KBM-7 (cell line): ENCODE measurements around the gene FIGNL1.
A peak's percentile ranks its signal among the peaks of the same experiment; 100 is the strongest.
"Not testable (repeated sequence)": the region's sequence is repeated elsewhere in the genome, so short reads cannot be mapped to it uniquely, and the experiment has no call there.

Source experiments
- DNase-seq: peaks from one replicate; pipeline ENCODE4 v3.0.0-alpha.2; 2015
- in situ Hi-C: fragments of 300-500 bp; cut with MboI; formaldehyde crosslinking; loops from 2 replicates; pipeline ENCODE4 v1.14.3; 2020; ENCODE audit warnings: low sequenced_read_pairs, low pct_unique_long_range_greater_than_20kb, mixed read lengths

The FIGNL1 gene

DNA sequence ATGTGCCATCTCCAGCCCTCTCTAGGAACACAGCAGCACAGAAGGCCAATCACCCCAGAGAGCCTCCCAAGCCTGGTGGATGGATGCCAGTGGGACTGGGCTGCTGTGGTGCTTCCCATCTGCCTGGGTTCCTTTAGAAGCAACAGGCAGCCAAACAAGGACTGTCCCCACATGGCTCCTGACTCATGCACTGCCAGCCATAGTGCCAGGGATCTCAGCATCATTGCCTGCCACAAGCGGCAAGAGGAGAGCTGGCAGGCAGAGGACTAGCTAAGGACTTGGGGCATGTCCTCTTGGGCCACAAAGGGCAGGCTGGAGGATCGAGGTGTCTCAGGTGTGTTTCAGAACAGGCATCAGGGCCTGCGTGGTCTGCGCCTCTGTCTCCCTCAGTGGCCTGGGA, 23.4 kb upstream of the FIGNL1 start:
- in situ Hi-C loops = no loop called here
- no peak for DNase-seq

DNA sequence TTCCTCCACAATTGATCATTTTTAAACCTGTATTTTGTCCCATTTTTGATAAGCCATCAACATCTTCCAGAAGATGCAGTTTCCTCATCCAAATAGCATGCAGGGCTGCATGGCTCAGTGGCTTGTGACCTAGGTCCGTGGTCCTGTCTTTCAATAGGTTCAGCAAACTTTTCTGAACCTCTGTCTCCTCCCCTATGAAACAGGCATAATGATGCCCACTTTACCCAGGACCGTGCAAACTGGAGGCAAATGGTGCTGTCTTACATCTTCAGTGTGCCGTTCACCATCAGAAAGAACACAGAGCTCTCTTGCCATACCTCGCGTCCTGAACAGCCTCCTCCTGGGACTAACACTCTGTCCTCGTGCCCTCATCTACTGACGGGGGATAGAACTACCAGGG, 22.3 kb upstream of the FIGNL1 start:
- in situ Hi-C loops = no loop called here

DNA sequence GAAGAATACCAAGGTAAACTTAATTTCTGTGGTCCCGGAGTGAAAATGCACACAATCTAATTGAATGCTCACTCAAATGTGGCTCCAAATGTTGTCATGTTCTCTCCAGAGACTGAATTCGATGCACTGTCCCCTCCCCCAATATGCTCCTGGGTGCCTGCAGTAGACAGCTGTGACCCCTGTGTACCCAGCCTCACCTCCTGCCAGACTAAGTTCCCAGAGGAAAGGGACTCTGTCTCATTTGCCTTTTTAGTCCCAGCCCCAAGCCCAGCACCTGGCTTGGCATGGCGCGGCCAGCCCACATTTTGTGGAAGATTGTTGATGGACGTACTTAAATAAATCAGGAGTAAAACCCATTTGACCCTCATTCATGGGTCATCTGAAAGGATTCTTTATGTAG, 21.8 kb upstream of the FIGNL1 start:
- no peak for DNase-seq
- in situ Hi-C loops = no loop called here

More for the DNA sequence above, 22.3 kb upstream of the FIGNL1 start:
- DNase-seq = no peak

DNA sequence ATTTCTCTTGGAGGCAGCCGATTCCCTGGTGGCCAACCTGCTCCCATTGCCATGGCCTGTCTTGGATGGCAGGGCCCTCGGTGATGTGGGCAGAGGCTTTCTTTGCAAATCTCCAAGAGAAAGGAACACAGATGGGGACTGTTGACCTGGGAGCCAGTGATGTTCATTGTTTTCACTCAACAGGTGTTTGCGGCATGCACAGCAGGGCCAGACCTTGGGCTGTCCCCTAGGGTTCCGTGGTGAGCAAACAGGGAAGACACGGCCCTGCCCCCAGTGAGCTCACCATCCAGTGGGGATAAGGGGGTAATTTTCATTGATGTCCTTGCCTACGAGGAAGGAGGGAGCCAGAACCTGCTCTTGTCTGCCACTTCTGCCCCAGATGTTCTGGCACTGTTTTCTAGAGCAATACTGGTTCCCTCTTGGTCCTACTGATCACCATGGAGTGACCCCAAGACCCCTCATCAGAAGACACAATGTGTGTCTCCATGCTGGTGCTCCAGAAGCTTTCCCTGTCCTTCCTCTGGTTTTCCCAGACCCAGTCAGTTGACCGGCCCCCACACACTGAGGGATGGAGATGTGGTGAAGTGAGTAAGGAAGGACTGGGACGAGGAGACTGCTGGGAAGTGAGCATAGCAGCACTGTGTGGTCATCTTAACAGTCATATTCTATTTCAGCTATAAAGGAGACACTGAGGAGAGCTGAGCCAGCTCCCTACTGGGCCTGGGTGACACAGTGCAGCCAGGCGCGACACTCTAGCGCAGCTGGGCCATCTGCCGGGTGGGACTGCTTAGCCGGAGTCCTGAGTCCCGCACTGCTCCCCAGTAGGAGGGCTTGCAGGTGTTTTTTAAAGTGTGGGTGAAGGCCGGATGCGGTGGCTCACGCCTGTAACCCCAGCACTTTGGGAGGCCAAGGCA, 20.4 kb upstream of the FIGNL1 start:
- no peak for DNase-seq
- in situ Hi-C loops = no loop called here

DNA sequence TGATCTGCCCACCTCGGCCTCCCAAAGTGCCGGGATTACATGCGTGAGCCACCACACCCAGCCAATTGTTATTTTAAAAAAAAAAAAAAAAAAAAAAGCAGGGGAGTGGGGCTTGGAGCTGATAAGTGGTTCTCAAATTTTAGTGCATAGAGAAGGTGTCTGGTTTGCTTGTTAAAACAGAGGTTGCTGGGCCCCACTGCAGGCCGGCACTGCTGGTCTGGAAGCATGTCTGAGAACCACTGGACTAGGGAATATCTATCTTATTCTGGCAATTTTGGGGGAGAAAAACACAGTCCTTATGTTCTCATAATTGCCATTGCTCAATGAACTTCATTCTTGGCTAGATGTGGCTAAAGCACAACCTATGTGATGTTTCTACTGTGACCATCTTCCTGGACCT, 19.0 kb upstream of the FIGNL1 start:
- in situ Hi-C loops = no loop called here
- no peak for DNase-seq

DNA sequence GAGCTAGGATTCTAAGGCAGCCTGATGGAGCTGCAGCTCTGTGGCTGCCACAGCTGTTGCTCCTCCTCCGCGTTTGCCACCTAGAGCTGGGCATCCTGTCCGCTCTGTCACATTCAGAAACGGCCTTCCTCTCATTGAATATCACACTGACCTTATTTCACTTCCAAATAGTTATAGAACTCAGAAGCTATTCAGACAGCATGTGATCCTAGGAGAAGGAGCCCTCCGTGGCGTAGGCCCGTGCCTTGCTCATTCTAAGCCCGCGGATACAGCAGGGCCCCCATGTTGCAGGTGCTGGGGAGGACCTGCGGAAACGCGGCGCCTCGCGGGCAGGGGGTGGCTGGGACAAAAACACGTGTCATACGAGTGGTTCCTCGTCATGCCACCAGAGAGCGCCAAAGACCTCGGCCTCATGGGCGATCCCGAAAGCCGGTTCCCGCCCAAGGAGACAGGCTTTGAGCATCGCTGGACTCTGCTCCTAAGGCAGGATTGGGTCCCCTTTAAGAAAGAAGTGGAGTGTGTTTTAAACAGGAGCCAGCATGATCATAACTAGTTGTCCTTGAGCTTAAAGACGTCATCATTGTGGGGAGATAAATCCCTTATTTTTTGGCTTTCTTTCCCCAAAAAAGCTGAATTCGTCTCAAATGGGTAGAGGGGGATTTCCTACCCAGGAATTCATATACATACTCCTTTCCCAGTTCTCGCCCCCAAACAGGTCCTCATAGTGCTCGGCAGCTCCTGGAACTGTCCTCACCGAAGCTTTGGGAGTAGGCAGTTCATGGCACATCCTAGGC, 17.9 kb upstream of the FIGNL1 start:
- DNase-seq = peak; percentile 84
- in situ Hi-C loops = no loop called here

DNA sequence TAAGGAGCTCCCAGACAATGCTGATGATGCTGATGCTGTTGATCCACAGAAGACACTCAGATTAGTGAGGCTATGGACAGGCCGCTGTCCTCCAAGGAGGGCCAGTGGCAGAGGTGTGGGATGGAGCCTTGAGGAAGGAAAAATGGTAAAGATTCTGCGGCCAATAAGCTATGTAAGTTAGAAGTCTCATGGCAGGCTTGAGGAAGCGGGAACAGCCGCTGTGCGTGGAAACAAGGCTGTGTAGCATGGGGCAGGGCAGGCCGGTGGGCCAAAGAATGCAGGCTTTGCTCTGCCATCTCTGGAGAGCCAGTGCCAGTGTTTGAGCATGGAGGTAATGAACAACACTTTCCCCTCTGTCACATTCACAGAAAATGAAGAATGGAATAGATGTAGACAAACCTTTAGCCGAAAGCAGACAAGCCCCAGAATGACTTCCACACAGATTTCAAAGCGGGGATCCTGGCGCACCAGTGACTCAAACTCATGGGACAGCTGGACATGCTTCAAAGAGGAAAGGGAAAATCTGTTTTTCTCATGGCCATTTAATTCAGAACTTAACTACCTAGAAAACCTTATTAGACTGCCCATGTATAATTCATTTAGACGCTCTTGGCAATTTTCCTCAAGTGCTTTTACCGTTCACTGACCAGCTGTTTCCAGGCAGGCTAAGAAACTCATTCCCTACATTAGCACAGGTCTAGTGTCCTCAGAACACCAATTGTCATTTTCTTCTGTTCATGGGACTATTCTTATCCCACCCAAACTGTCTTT, 16.9 kb upstream of the FIGNL1 start:
- DNase-seq = no peak
- in situ Hi-C loops = no loop called here

DNA sequence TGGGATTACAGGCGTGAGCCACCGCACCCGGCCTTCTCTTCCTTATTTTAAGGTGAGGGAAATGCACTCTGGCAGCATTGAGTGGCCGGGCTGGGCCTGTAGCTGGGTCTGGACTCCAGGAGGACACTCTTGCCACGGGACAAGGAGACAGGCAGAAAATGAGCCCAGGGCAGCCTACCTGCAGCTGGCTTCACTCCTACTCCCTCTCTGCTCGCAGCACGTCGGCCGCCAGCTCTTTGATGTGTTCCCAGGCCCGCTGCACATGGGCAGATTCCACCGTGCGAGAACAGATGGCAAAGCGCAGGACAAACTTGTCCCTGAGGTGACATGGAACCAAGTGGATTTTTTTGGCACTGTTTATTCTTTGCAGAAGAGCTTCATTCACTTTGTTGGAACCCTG, 12.9 kb upstream of the FIGNL1 start:
- in situ Hi-C loops = no loop called here
- DNase-seq = no peak

DNA sequence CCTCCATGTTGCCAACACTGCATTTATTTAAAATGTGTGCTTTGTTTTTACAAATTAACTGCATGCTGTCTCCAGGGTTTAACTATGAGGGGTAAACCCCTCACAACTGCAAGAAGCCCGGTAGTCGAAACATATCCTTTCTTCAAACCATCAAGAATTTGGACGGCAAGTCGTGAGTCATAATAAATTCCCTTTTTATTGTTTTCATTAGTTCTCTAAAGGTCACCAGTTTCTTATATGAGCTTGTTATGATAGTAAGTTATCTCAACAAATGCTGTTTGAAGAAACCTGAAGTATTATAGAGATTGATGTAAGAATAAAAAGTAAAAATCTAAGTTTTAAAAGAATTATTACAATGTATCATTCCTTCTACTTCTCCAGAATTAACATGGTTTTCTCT, 12.2 kb upstream of the FIGNL1 start:
- DNase-seq = no peak
- in situ Hi-C loops = no loop called here

DNA sequence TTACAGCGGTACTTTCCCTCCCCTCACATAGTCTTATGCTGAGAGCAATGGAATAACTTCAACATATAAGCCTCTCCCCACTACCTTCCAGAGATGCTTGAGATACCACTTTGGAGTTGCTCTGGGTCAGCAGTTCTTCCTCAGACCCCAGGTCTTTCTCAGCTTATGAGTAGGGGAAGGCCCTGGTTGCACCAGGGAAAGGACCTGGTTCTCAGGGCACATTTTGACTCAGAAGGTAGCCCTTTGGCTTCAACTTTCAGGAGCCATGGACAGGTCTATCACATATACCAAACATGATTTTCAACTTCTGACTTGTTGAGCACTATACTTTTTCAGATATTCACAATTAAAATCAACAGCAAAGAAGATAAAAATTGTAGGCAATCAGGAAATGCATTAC, 11.5 kb upstream of the FIGNL1 start:
- DNase-seq = no peak
- in situ Hi-C loops = no loop called here

DNA sequence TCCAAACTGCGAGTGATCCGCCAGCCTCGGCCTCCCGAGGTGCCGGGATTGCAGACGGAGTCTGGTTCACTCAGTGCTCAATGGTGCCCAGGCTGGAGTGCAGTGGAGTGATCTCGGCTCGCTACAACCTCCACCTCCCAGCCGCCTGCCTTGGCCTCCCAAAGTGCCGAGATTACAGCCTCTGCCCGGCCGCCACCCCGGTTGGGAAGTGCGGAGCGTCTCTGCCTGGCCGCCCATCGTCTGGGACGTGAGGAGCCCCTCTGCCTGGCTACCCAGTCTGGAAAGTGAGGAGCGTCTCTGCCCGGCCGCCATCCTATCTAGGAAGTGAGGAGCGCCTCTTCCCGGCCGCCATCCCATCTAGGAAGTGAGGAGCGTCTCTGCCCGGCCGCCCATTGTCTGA, 9.0 kb upstream of the FIGNL1 start:
- in situ Hi-C loops = not testable (repeated sequence)

DNA sequence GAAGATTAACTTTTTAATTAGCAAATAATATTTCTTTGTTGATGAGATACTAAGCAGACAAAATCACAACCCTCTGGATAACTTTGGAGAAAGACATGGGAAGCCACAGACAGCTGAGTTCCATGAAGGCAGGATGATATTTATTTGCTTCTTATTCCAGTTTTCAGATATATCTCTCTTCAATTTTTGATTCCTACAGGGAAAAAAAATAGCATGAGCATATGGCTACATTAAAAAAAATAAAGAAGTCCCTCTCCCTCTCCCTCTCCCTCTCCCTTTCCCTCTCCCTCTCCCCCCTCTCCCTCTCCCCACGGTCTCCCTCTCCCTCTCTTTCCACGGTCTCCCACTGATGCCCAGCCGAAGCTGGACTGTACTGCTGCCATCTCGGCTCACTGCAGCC, 8.5 kb upstream of the FIGNL1 start:
- in situ Hi-C loops, DNase-seq: not testable (repeated sequence)

More for the DNA sequence above, 9.0 kb upstream of the FIGNL1 start:
- not testable (repeated sequence) for DNase-seq

DNA sequence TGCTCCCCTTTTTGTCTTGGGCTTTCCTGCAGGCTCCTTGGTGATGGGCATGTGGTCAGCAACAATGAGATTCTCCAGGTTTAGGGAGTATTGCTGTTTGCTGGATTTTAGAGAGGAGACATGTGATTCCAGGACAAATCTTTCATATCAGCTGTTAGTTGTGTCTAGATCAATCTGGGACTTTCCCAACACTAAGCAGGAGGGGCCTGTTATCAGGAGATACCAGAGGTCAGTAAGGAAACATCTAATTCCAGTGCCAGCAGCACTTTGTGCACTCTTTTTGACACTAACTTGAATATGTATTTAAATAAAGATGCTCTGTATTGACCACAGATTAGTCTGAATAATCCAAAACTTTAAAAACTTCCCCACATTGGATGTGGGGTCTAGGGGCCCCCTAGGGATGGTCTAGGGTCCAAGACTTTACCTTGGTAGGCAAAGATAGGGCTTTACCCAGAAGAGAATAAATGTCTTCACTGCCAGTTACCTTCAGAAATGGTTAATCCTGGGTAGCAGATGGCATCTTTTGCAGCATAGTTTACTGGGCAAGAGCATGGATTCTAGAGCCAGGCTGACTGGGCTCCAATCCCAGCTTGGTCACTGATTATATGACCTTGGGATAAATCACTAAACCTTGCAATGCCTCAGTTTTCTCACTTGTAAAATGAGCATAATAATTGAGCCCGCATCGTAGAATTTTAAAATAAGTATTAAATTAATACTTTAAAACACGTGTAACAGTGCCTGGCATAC, 6.4 kb upstream of the FIGNL1 start:
- in situ Hi-C loops = no loop called here
- no peak for DNase-seq

DNA sequence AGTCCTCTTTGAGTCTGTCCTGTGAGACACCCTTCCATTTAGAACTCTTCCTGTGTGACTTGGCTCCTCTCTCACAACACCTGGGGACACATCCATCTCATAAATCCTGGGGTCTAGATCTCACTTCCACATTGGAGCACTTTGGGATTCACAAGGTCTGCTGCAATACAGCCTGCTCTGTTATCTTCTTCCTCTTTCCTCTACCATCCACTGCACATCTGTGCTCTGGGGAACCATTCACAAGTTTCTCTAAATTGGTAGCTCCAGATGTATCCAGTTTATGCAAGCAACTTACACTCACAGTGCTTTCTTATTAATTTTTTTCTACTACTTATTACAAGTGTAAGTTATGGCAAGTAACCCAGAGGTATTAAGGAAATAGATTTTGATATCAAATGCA, 5.5 kb upstream of the FIGNL1 start:
- in situ Hi-C loops = no loop called here
- DNase-seq = peak; percentile 35

DNA sequence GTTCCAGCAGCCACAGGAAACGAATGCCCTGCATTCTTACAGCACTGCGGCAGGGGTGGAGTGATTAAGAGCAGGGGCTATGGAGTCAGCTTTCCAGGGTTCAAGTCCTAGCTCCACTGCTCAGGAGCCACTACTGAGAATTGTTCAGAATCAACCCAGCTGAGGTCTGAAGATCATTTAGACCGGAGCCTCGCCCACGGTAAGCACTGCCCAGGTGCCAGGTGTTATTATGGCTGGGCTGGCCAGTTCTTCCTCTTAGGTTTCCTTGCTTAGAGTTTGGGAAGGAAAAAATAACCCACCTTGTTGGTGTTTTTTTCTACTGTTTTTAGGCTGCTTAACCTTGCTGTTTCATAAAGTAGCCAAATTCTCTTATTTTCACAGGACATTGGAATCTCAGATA, 4.8 kb upstream of the FIGNL1 start:
- no peak for DNase-seq
- in situ Hi-C loops = no loop called here

DNA sequence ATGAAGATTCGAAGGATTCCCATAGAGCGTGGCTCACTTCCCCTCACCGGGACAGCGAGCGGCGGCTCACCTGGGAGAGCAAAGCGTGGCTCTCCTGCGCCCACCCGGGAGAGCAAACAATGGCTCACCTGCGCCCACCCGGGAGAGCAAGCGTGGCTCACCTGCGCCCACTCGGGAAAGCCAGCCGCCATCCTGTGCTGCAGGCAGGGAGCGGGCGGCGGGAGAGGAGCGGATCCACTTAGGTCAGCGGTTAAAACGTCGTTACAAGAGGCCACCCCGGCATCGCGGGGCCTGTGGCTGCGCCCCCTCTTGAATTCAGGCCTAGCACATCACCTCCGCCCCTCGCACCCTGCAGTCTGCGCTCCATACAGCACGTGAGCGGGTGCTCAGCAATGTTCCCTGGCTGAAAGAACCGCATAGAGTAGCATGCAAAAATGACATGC, 461 bp upstream of the FIGNL1 start:
- DNase-seq = no peak

DNA sequence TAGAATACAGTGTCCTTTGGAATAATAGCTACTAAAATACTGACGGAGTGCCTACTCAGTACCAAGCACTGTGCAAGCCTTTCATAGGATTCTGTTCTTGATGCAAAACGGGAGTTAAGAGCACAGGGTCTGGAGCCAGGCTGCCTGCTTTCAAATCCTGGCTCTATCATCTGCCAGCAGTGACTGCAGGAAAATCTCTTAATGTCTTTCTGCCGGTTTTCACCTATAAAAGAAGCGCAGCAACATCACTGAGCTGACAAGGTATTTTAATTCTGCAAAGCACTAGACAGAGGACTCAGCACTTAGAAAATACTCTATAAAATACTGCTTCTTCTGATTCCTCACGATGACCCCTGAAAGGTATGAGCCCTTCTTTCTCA, 659 bp downstream of the FIGNL1 start:
- in situ Hi-C loops = no loop called here
- no peak for DNase-seq

More for the DNA sequence above, 461 bp upstream of the FIGNL1 start:
- in situ Hi-C loops = no loop called here

DNA sequence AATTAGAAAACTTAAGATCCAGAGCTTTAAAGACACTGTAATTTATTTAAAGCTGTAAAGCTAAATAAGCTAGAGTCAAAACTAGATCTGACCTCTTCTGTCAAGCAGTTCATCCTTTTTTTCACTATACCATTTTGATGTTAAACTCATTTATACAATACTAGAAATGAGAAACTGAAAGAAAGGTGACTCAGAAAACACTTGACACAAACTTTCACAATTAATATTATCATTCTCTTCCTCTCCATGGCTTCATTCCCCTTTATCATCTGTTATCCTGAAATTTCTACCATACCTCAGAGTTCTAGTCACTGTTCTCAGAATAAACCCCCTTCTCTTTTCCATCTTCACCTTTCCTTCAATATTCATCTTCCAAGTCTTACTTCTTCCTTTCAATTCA, 1.3 kb downstream of the FIGNL1 start:
- DNase-seq = no peak
- in situ Hi-C loops = no loop called here

DNA sequence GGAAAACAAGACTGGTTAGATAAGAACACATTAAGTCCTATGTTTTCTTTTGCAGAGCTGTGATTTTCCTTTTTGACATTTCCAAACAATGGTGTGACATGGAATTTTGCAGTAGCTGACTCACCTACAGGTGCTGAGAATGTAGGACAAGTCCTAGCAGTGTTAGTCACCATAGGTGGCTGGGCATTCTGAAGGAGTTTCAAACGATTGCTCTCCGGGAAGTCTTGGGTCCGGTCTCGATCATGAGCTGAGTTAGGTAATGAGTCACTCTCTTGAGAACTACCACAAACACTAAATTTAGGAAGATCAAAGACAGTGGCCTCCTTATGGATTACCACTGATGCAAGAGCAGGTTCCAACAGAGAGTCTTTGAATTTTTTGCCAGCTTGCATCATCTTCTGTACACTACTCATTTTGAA, 3.6 kb downstream of the FIGNL1 start:
- in situ Hi-C loops = no loop called here
- DNase-seq = no peak
